PC-3 (cell line): ENCODE measurements around the gene DPF3. TPM values are rescaled to one million over a fixed set of nuclear protein-coding genes. Genes with fewer than 3 reads are reported as not detected.

ENCODE experiments used
- ATAC-seq: fragments of 200-7000 bp; cut with Tn5 transposase; 2 replicates; pipeline ENCODE4 v1.9.1; 2020; ENCODE audit warnings: mild to moderate bottlenecking, moderate library complexity
- BruUV-seq: library from RNA; stranded (reverse); fragments of 400-500 nt; replicated peaks from 2 replicates; lab custom pipeline; 2021; lab: Mats Ljungman, UMichigan
- CTCF ChIA-PET: fragments of 300-600 bp; sonication (Branson Sonifier 250); formaldehyde crosslinking; loops from one replicate; lab custom pipeline; 2022; ENCODE audit warnings: antibody characterized with exemption; lab: Charles Lee
- POLR2A ChIA-PET: fragments of 300-600 bp; sonication (Branson Sonifier 250); formaldehyde crosslinking; loops from one replicate; lab custom pipeline; 2022; ENCODE audit warnings: antibody characterized with exemption; ENCODE audit not compliant: unreplicated experiment; lab: Charles Lee
- DNase-seq: peaks from one replicate; pipeline ENCODE4 v3.0.0-alpha.2; 2015
- H2AFZ ChIP-seq: fragments of 300-600 bp; sonication (generic); 2 replicates; pipeline ENCODE4 v1.6.0; 2016; ENCODE audit warnings: antibody characterized with exemption, low read length
- H3F3A ChIP-seq: fragments of 300-600 bp; sonication (generic); one replicate; pipeline ENCODE4 v1.6.0; 2017; ENCODE audit warnings: antibody characterized with exemption, low read length, control low read depth, mild to moderate bottlenecking; ENCODE audit not compliant: unreplicated experiment
- H3K27ac ChIP-seq: fragments of 300-600 bp; sonication (generic); 2 replicates; pipeline ENCODE4 v1.5.1; 2016; ENCODE audit warnings: mild to moderate bottlenecking, low read length
- H3K27me3 ChIP-seq: fragments of 300-600 bp; sonication (generic); 2 replicates; pipeline ENCODE4 v1.6.1; 2016; ENCODE audit warnings: low read length, mixed read lengths
- H3K36me3 ChIP-seq: fragments of 300-600 bp; sonication (generic); 2 replicates; pipeline ENCODE4 v1.6.1; 2016; ENCODE audit warnings: low read depth, mixed run types, low read length, mixed read lengths
- H3K4me1 ChIP-seq: fragments of 300-600 bp; sonication (generic); 2 replicates; pipeline ENCODE4 v1.5.1; 2016; ENCODE audit warnings: low read length; ENCODE audit not compliant: insufficient read depth
- H3K4me2 ChIP-seq: fragments of 300-600 bp; sonication (generic); 2 replicates; pipeline ENCODE4 v1.6.0; 2016; ENCODE audit warnings: low read length
- H3K4me3 ChIP-seq: fragments of 300-600 bp; sonication (generic); 2 replicates; pipeline ENCODE4 v1.5.1; 2016; ENCODE audit warnings: mild to moderate bottlenecking, low read length, mixed read lengths
- H3K79me2 ChIP-seq: fragments of 300-600 bp; sonication (generic); 2 replicates; pipeline ENCODE4 v1.6.1; 2017; ENCODE audit warnings: low read length, mixed read lengths
- H3K9ac ChIP-seq: fragments of 300-600 bp; sonication (generic); 2 replicates; pipeline ENCODE4 v1.6.0; 2016; ENCODE audit warnings: mild to moderate bottlenecking, low read length
- H3K9me2 ChIP-seq: fragments of 300-600 bp; sonication (generic); replicated peaks from 2 replicates; pipeline ENCODE4 v1.6.1; 2016; ENCODE audit warnings: mixed run types, low read length, mixed read lengths
- H3K9me3 ChIP-seq: fragments of 300-600 bp; sonication (generic); 2 replicates; pipeline ENCODE4 v1.6.1; 2016; ENCODE audit warnings: low read length, mixed read lengths
- H4K20me1 ChIP-seq: fragments of 300-600 bp; sonication (generic); 2 replicates; pipeline ENCODE4 v1.6.1; 2016; ENCODE audit warnings: low read length, mixed read lengths
- CTCF ChIP-seq: fragments of 300-600 bp; sonication (generic); conservative IDR thresholded peaks from 2 replicates; pipeline ENCODE4 v1.5.1; 2017; ENCODE audit warnings: antibody characterized with exemption, low read depth, mild to moderate bottlenecking, low read length
- EZH2 ChIP-seq: fragments of 300-600 bp; sonication (generic); IDR thresholded peaks from one replicate; pipeline ENCODE4 v1.6.1; 2017; ENCODE audit warnings: antibody characterized with exemption, mild to moderate bottlenecking, low read length; ENCODE audit not compliant: unreplicated experiment
- EZH2phosphoT487 ChIP-seq: fragments of 300-600 bp; sonication (generic); IDR thresholded peaks from 2 replicates; pipeline ENCODE4 v1.6.1; 2018; ENCODE audit warnings: mild to moderate bottlenecking, antibody characterized with exemption, low read length, borderline replicate concordance
- intact Hi-C: fragments of 100-400 bp; cut with micrococcal nuclease; formaldehyde crosslinking; loops from 2 replicates; pipeline ENCODE4 v1.9.0; 2023
- total RNA-seq: library from RNA; depleted of rRNA; stranded (reverse); fragments of >200 nt; gene quantifications from 2 replicates; pipeline ENCODE4 v1.2.3, GENCODE V29; 2014

The DPF3 gene
- total RNA-seq, 1 experiment from 2014 or later: 16.6 TPM

GRCh38 chr14:72613231-72613974 is 280.5 kb downstream of the DPF3 start:
- BruUV-seq: no TSS peak
- no peaks in the 10 kb centered on the region for H3F3A ChIP-seq
- ChIA-PET CTCF (no interaction called here), POLR2A (no interaction called here)
- no peaks in the 10 kb centered on the region for H3K36me3 ChIP-seq
- H3K9ac ChIP-seq: no peak overlapping the region
- H3K4me3 ChIP-seq: no peak overlapping the region
- H4K20me1 ChIP-seq: no peaks in the 10 kb centered on the region
- H3K27me3 ChIP-seq: no peaks in the 10 kb centered on the region
- ATAC-seq (no peak), DNase-seq (peak; percentile 37)
- no peak overlapping the region for H2AFZ ChIP-seq
- no peaks in the 10 kb centered on the region for H3K9me2 ChIP-seq
- H3K9me3 ChIP-seq: no peaks in the 10 kb centered on the region
- TF ChIP-seq CTCF (no peak), EZH2phosphoT487 (no peak), EZH2 (no peak)
- H3K79me2 ChIP-seq: no peaks in the 10 kb centered on the region
- no peak overlapping the region for H3K4me2 ChIP-seq
- H3K27ac ChIP-seq: no peak overlapping the region
- intact Hi-C loops: no loop called here
- peaks cover 34% of the 10 kb centered on the region for H3K4me1 ChIP-seq

- POLR2A ChIA-PET: no interaction called here
These were observed 281.9 kb downstream of the DPF3 start for GRCh38 chr14:72612041-72612440.

More at GRCh38 chr14:72612041-72612440, 281.9 kb downstream of the DPF3 start:
- H3K27ac ChIP-seq: no peak overlapping the region
- peaks cover 46% of the 10 kb centered on the region for H3K4me1 ChIP-seq
- H3F3A ChIP-seq: no peaks in the 10 kb centered on the region
- no peaks in the 10 kb centered on the region for H3K79me2 ChIP-seq
- H2AFZ ChIP-seq: no peak overlapping the region
- no peak overlapping the region for H3K9ac ChIP-seq
- no peaks in the 10 kb centered on the region for H3K36me3 ChIP-seq
- intact Hi-C loops: no loop called here
- no TSS peak for BruUV-seq
- TF ChIP-seq EZH2 (no peak), EZH2phosphoT487 (no peak), CTCF (no peak)
- DNase-seq: no peak
- CTCF ChIA-PET: no interaction called here
- no peaks in the 10 kb centered on the region for H3K27me3 ChIP-seq
- no peaks in the 10 kb centered on the region for H4K20me1 ChIP-seq
- no peak overlapping the region for H3K4me3 ChIP-seq
- no peak overlapping the region for H3K4me2 ChIP-seq
- ATAC-seq: no peak
- H3K9me3 ChIP-seq: no peaks in the 10 kb centered on the region
- no peaks in the 10 kb centered on the region for H3K9me2 ChIP-seq
